Activated T-helper 1 cell treated with Interleukin-2 at 50 U/mL for 16 hours (primary cell): ENCODE measurements around the gene MCM7.
"Not testable (repeated sequence)": the region's sequence is repeated elsewhere in the genome, so short reads cannot be mapped to it uniquely, and the experiment has no call there.

Experiments
- DNase-seq: peaks from one replicate; pipeline ENCODE4 v3.0.0-alpha.2; 2020; ENCODE audit warnings: low read depth

MCM7 gene

GRCh38 chr7:100101016-100101862, at the start of gene MCM7, which contains the start of gene AP4M1:
Gene MCM7 (minus strand): TSS chr7:100101397. CDS start chr7:100101294, 103 bp downstream.
Gene AP4M1 (plus strand): TSS chr7:100101643. CDS start chr7:100101715, 72 bp downstream.
- peak; percentile 93 for DNase-seq

GRCh38 chr7:100148559-100149328, 47.5 kb upstream of the MCM7 start, which contains the start of gene LAMTOR4:
Gene LAMTOR4 (plus strand): TSS chr7:100148918. CDS start chr7:100148973, 55 bp downstream.
- DNase-seq = peak; percentile 97

- no peak for DNase-seq
Measured at GRCh38 chr7:100148225-100148558, 47.0 kb upstream of the MCM7 start.

- DNase-seq = no peak
Measured at GRCh38 chr7:100147278-100147677, 46.1 kb upstream of the MCM7 start.

- DNase-seq = not testable (repeated sequence)
Measured at GRCh38 chr7:100146350-100146749, 45.2 kb upstream of the MCM7 start.

- DNase-seq = no peak
Measured at GRCh38 chr7:100142461-100142860, 41.3 kb upstream of the MCM7 start.

GRCh38 chr7:100141555-100141949, 40.4 kb upstream of the MCM7 start:
- no peak for DNase-seq

- DNase-seq = no peak
Measured at GRCh38 chr7:100137851-100138760, 36.9 kb upstream of the MCM7 start.

GRCh38 chr7:100132697-100133151, 31.5 kb upstream of the MCM7 start:
- DNase-seq = peak; percentile 39

- no peak for DNase-seq
Measured at GRCh38 chr7:100132126-100132525, 30.9 kb upstream of the MCM7 start.

GRCh38 chr7:100130608-100131453, 29.6 kb upstream of the MCM7 start:
- DNase-seq = peak; percentile 72

- not testable (repeated sequence) for DNase-seq
Measured at GRCh38 chr7:100130220-100130607, 29.0 kb upstream of the MCM7 start.

GRCh38 chr7:100128637-100128963, 27.4 kb upstream of the MCM7 start:
- no peak for DNase-seq

- no peak for DNase-seq
Measured at GRCh38 chr7:100127866-100128636, 26.9 kb upstream of the MCM7 start.

- peak; percentile 84 for DNase-seq
Measured at GRCh38 chr7:100126931-100127865, 26.0 kb upstream of the MCM7 start, which contains the start of gene MBLAC1. Gene MBLAC1 (plus strand): TSS chr7:100126967. CDS start chr7:100127396, 429 bp downstream.

GRCh38 chr7:100126239-100126930, 25.2 kb upstream of the MCM7 start:
- DNase-seq = no peak

GRCh38 chr7:100124301-100125230, 23.4 kb upstream of the MCM7 start:
- no peak for DNase-seq
